ENCODE measurements around the gene SOAT1. TPM values are rescaled to one million over a fixed set of nuclear protein-coding genes. Genes with fewer than 3 reads are reported as not detected.

Gene SOAT1
- total RNA-seq, 1 experiment from 2014 or later: 28.4 TPM

DNA sequence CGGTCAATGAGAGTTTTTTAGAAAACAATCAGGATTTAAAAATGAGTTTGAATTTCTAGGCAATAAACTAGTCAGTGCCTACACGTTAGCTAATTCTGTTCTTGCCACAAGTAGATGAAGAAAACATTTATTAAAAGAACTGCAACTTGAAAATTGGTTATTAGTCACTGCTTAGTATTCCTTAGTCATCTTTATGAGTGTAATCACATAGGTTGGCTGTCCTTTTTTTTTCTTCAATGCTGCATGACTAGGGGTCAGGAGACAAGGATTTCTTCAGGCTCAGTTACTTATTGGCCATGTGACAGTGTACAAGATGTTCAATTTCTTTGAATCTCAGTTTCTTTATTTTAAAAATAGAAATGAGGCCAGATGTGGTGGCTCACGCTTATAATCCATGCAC, 17.1 kb downstream of the SOAT1 start:
- CTCF ChIA-PET: interaction anchor here (0.6 to 0.8 kb wide), 4 partner anchors 10 to 232 kb away, joined by 3 to 4 read pairs (median 3); no protein-coding TSS in a partner anchor
- intact Hi-C loops (cut with micrococcal nuclease): loop anchor here (1.0 kb wide), 1 partner anchor 15 kb away; no protein-coding TSS in a partner anchor

DNA sequence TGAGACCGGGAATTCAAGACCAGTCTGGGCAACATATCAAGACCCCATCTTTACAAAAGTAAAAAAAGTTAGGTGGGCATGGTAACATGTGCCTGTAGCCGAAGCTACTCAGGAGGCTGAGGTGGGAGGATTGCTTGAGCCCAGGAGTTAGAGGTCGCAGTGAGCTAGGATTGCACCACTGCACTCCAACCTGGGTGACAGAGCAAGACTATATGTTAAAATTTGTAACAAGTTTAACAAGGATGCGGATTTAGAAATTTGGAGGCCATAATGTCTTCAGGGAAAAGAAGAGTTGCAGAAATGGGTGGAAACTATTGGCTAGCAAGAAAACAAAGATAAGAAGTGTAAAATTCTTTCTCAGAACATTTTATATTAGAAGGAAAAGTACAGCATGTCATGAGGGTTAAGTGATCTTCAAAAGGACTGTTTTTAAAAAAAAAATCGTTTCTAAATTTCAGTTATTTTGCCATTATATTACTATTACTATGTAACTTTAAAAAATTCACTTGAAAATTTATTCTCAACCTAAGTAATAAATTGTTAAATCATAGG, 17.6 kb downstream of the SOAT1 start:
- no peaks in the 10 kb centered on the region for H3K9me3 Mint-ChIP-seq (ENCODE audit: unreplicated experiment)
- no peaks in the 10 kb centered on the region for H3K27me3 Mint-ChIP-seq (ENCODE audit: insufficient read depth, unreplicated experiment)
- ChIA-PET CTCF (interaction anchor here (0.6 to 0.8 kb wide), 4 partner anchors 11 to 232 kb away, joined by 3 to 4 read pairs (median 3); no protein-coding TSS in a partner anchor), POLR2A (interaction anchor here (0.6 to 2.4 kb wide), 11 partner anchors 12 to 760 kb away, joined by 3 to 45 read pairs (median 3); partner anchors contain the start of genes AXDND1, SOAT1 and TOR3A)
- DNase-seq (ENCODE audit: unreplicated experiment): no peak
- H3K36me3 Mint-ChIP-seq (ENCODE audit: insufficient read depth, unreplicated experiment): peaks cover 6% of the 10 kb centered on the region
- TF ChIP-seq, protein P1, sequence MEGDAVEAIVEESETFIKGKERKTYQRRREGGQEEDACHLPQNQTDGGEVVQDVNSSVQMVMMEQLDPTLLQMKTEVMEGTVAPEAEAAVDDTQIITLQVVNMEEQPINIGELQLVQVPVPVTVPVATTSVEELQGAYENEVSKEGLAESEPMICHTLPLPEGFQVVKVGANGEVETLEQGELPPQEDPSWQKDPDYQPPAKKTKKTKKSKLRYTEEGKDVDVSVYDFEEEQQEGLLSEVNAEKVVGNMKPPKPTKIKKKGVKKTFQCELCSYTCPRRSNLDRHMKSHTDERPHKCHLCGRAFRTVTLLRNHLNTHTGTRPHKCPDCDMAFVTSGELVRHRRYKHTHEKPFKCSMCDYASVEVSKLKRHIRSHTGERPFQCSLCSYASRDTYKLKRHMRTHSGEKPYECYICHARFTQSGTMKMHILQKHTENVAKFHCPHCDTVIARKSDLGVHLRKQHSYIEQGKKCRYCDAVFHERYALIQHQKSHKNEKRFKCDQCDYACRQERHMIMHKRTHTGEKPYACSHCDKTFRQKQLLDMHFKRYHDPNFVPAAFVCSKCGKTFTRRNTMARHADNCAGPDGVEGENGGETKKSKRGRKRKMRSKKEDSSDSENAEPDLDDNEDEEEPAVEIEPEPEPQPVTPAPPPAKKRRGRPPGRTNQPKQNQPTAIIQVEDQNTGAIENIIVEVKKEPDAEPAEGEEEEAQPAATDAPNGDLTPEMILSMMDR (IDR thresholded peaks at IDR 0.05; ENCODE audit: unreplicated experiment): no peak
- intact Hi-C loops (cut with micrococcal nuclease): no loop called here
- H3K4me3 Mint-ChIP-seq (ENCODE audit: unreplicated experiment): peak overlapping the region; percentile 63
- TSS peak; percentile 28 for BruUV-seq (replicated peaks)
- H3K4me1 Mint-ChIP-seq (ENCODE audit: insufficient read depth, unreplicated experiment): peaks cover 13% of the 10 kb centered on the region
- H3K27ac Mint-ChIP-seq (ENCODE audit: low read depth, unreplicated experiment): peak overlapping the region; percentile 89

More for the DNA sequence above, 17.1 kb downstream of the SOAT1 start:
- Mint-ChIP-seq H3K27me3 (ENCODE audit: insufficient read depth, unreplicated experiment) (no peaks in the 10 kb centered on the region), H3K36me3 (ENCODE audit: insufficient read depth, unreplicated experiment) (peaks cover 7% of the 10 kb centered on the region), H3K27ac (ENCODE audit: low read depth, unreplicated experiment) (peak overlapping the region; percentile 89), H3K4me1 (ENCODE audit: insufficient read depth, unreplicated experiment) (peaks cover 18% of the 10 kb centered on the region), H3K4me3 (ENCODE audit: unreplicated experiment) (peak overlapping the region; percentile 63), H3K9me3 (ENCODE audit: unreplicated experiment) (no peaks in the 10 kb centered on the region)
- POLR2A ChIA-PET: interaction anchor here (0.7 to 2.4 kb wide), 11 partner anchors 10 to 760 kb away, joined by 3 to 45 read pairs (median 3); partner anchors contain the start of genes AXDND1, SOAT1 and TOR3A
- peak; percentile 77 for DNase-seq (ENCODE audit: unreplicated experiment)
- no TSS peak for BruUV-seq (replicated peaks)
- TF ChIP-seq, protein P1 (IDR thresholded peaks at IDR 0.05; ENCODE audit: unreplicated experiment): no peak

DNA sequence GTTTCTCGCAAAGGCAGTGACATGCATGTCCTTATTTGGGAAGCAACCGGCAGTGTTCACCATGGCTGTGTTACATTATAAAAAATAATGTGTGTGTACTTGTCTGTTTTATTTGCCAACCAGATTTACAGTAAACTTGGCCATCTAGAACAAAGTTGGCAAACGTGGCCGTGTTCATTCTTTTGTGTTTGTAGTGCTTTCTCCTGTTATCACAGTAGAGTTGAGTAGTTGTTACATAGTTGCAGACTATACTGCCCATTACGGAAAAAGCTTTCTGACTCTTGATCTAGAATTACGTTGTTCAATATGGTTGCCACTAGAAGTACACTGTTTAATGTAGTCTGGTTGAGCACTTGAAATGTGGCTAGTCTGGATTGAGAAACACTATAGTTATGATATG, 19.4 kb downstream of the SOAT1 start:
- intact Hi-C loops (cut with micrococcal nuclease): no loop called here
- no peaks in the 10 kb centered on the region for H3K9me3 Mint-ChIP-seq (ENCODE audit: unreplicated experiment)
- H3K4me3 Mint-ChIP-seq (ENCODE audit: unreplicated experiment): no peak overlapping the region
- H3K27ac Mint-ChIP-seq (ENCODE audit: low read depth, unreplicated experiment): peak overlapping the region; percentile 89
- no peaks in the 10 kb centered on the region for H3K27me3 Mint-ChIP-seq (ENCODE audit: insufficient read depth, unreplicated experiment)
- H3K4me1 Mint-ChIP-seq (ENCODE audit: insufficient read depth, unreplicated experiment): peaks cover 13% of the 10 kb centered on the region
- TF ChIP-seq, protein P1 (IDR thresholded peaks at IDR 0.05; ENCODE audit: unreplicated experiment): no peak
- DNase-seq (ENCODE audit: unreplicated experiment): no peak
- ChIA-PET POLR2A (interaction anchor here (0.6 to 1.6 kb wide), 4 partner anchors 9 to 232 kb away, joined by 3 to 7 read pairs (median 4); partner anchors contain the start of gene SOAT1), CTCF (interaction anchor here (1.3 kb wide), 1 partner anchor 44 kb away, joined by 3 read pairs; no protein-coding TSS in a partner anchor)
- H3K36me3 Mint-ChIP-seq (ENCODE audit: insufficient read depth, unreplicated experiment): peaks cover 2% of the 10 kb centered on the region
- BruUV-seq (replicated peaks): no TSS peak

DNA sequence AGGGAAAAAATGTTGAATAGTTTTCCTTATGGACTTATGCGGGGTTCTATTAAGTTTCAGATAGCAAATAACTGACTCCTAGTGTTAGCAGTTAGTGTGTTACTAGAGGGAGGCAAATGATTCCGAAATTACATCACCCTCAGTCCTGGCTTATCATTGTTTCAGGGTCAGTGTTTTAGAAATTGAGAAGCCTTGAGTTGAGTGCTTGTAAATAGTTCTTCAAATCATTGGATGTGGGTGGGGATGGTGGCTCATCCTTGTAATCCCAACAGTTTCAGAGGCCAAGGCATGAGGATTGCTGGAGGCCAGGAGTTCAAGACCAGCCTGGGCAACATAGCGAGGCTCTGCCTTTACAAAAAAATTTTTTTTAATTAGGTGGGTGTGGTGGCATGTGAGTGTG, 21.3 kb downstream of the SOAT1 start:
- intact Hi-C loops (cut with micrococcal nuclease): no loop called here
- Mint-ChIP-seq H3K27me3 (ENCODE audit: insufficient read depth, unreplicated experiment) (no peaks in the 10 kb centered on the region), H3K4me1 (ENCODE audit: insufficient read depth, unreplicated experiment) (peaks cover 13% of the 10 kb centered on the region), H3K9me3 (ENCODE audit: unreplicated experiment) (no peaks in the 10 kb centered on the region), H3K36me3 (ENCODE audit: insufficient read depth, unreplicated experiment) (no peaks in the 10 kb centered on the region), H3K27ac (ENCODE audit: low read depth, unreplicated experiment) (peak overlapping the region; percentile 26), H3K4me3 (ENCODE audit: unreplicated experiment) (no peak overlapping the region)
- TF ChIP-seq, protein P1 (IDR thresholded peaks at IDR 0.05; ENCODE audit: unreplicated experiment): no peak
- ChIA-PET POLR2A (no interaction called here), CTCF (interaction anchor here (0.6 to 2.6 kb wide), 2 partner anchors 21 to 38 kb away, joined by 3 to 9 read pairs; partner anchors contain the start of gene SOAT1)
- BruUV-seq (replicated peaks): no TSS peak
- no peak for DNase-seq (ENCODE audit: unreplicated experiment)

Measured in MCF 10A (cell line).